OCI-LY3 (cell line): ENCODE results near the gene GK.

Source experiments
- CTCF ChIP-seq: fragments of 200-600, 300-600 bp; sonication (generic); IDR thresholded peaks from 2 replicates; pipeline ENCODE4 v1.5.1; 2014; ENCODE audit warnings: antibody characterized with exemption, low read length, low read depth
- EZH2phosphoT487 ChIP-seq: fragments of 200-600 bp; shearing (Covaris generic); IDR thresholded peaks from 2 replicates; pipeline ENCODE4 v1.6.1; 2018; ENCODE audit warnings: antibody characterized with exemption, mixed run types, low read depth

GRCh38 chrX:30706216-30706775 lies 53.1 kb downstream of the GK start:
- TF ChIP-seq CTCF (no peak), EZH2phosphoT487 (no peak)
